ENCODE measurements around the gene SYT1.

Gene SYT1

GRCh38 chr12:79053394-79053793 is 188.8 kb downstream of the SYT1 start:
- H3K4me3 ChIP-seq (ENCODE audit: low read depth, low read length): no peak overlapping the region

GRCh38 chr12:79055926-79056674 is 191.5 kb downstream of the SYT1 start:
- H3K4me3 ChIP-seq (ENCODE audit: low read depth, low read length): no peak overlapping the region

- H3K4me3 ChIP-seq (ENCODE audit: low read depth, low read length): no peak overlapping the region
Measured at GRCh38 chr12:79056775-79057174, 192.2 kb downstream of the SYT1 start.

- no peak overlapping the region for H3K4me3 ChIP-seq (ENCODE audit: low read depth, low read length)
Measured at GRCh38 chr12:79057540-79057939, 193.0 kb downstream of the SYT1 start.

- H3K4me3 ChIP-seq (ENCODE audit: low read depth, low read length): no peak overlapping the region
Measured at GRCh38 chr12:79058342-79058741, 193.8 kb downstream of the SYT1 start.

GRCh38 chr12:79059557-79059956 is 195.0 kb downstream of the SYT1 start:
- H3K4me3 ChIP-seq (ENCODE audit: low read depth, low read length): no peak overlapping the region

GRCh38 chr12:79063258-79063657 is 198.7 kb downstream of the SYT1 start:
- no peak overlapping the region for H3K4me3 ChIP-seq (ENCODE audit: low read depth, low read length)

GRCh38 chr12:79067977-79068376 is 203.4 kb downstream of the SYT1 start:
- no peak overlapping the region for H3K4me3 ChIP-seq (ENCODE audit: low read depth, low read length)

- no peak overlapping the region for H3K4me3 ChIP-seq (ENCODE audit: low read depth, low read length)
Measured at GRCh38 chr12:79069009-79069408, 204.4 kb downstream of the SYT1 start.

- no peak overlapping the region for H3K4me3 ChIP-seq (ENCODE audit: low read depth, low read length)
Measured at GRCh38 chr12:79071498-79071897, 206.9 kb downstream of the SYT1 start.

GRCh38 chr12:79073506-79073905 is 208.9 kb downstream of the SYT1 start:
- H3K4me3 ChIP-seq (ENCODE audit: low read depth, low read length): no peak overlapping the region

- no peak overlapping the region for H3K4me3 ChIP-seq (ENCODE audit: low read depth, low read length)
Measured at GRCh38 chr12:79082595-79082994, 218.0 kb downstream of the SYT1 start.

GRCh38 chr12:79083181-79083580 is 218.6 kb downstream of the SYT1 start:
- H3K4me3 ChIP-seq (ENCODE audit: low read depth, low read length): no peak overlapping the region

- no peak overlapping the region for H3K4me3 ChIP-seq (ENCODE audit: low read depth, low read length)
Measured at GRCh38 chr12:79085106-79085682, 220.6 kb downstream of the SYT1 start.

- no peak overlapping the region for H3K4me3 ChIP-seq (ENCODE audit: low read depth, low read length)
Measured at GRCh38 chr12:79086541-79087296, 222.1 kb downstream of the SYT1 start.

GRCh38 chr12:79098530-79098929 is 234.0 kb downstream of the SYT1 start:
- no peak overlapping the region for H3K4me3 ChIP-seq (ENCODE audit: low read depth, low read length)

- H3K4me3 ChIP-seq (ENCODE audit: low read depth, low read length): no peak overlapping the region
Measured at GRCh38 chr12:79108962-79109361, 244.4 kb downstream of the SYT1 start.

GRCh38 chr12:79114896-79115295 is 250.3 kb downstream of the SYT1 start:
- H3K4me3 ChIP-seq (ENCODE audit: low read depth, low read length): no peak overlapping the region

GRCh38 chr12:79115743-79116142 is 251.2 kb downstream of the SYT1 start:
- H3K4me3 ChIP-seq (ENCODE audit: low read depth, low read length): no peak overlapping the region

GRCh38 chr12:79119796-79120195 is 255.2 kb downstream of the SYT1 start:
- no peak overlapping the region for H3K4me3 ChIP-seq (ENCODE audit: low read depth, low read length)

GRCh38 chr12:79121486-79121885 is 256.9 kb downstream of the SYT1 start:
- no peak overlapping the region for H3K4me3 ChIP-seq (ENCODE audit: low read depth, low read length)

GRCh38 chr12:79124385-79124784 is 259.8 kb downstream of the SYT1 start:
- H3K4me3 ChIP-seq (ENCODE audit: low read depth, low read length): no peak overlapping the region
